Sciatic nerve (tissue), 2 donors: ENCODE data around the gene GLIS1. TPM values are rescaled to one million over a fixed set of nuclear protein-coding genes. Genes with fewer than 3 reads are reported as not detected.

Experiments
- ATAC-seq: fragments of 200-7000 bp; cut with Tn5 transposase; one replicate; pipeline ENCODE4 v1.9.1; 2020; ENCODE audit warnings: mild to moderate bottlenecking, moderate library complexity
- DNase-seq: peaks from one replicate; pipeline ENCODE4 v3.0.0-alpha.2; 2020; ENCODE audit warnings: low spot score
- intact Hi-C: fragments of 100-400 bp; cut with DNase I; formaldehyde crosslinking; loops from one replicate; pipeline ENCODE4 v1.14.2; 2022
- total RNA-seq: library from RNA; stranded (reverse); fragmentation: NEBNext Ultra II Directional; extraction: Animal tissue kit (Norgen Biotek cat#: 25700); gene quantifications from one replicate; pipeline ENCODE4 v1.2.1, GENCODE V29; 2021
- donor health status: DM: no; HTN: no; CAD: no.
- donor health status: DM: no; HTN: no; CAD: no.

The GLIS1 gene
- total RNA-seq, 1 donor from 2014 or later, result 0.98 TPM

GRCh38 chr1:53631622-53632310, 107.2 kb downstream of the GLIS1 start:
- DNase-seq (no peak), ATAC-seq (no peak)
- intact Hi-C loops, result no loop called here

GRCh38 chr1:53629101-53629691, 109.8 kb downstream of the GLIS1 start:
- intact Hi-C loops, result no loop called here
- ATAC-seq, result no peak
- DNase-seq, result peak; percentile 23

GRCh38 chr1:53628286-53628955, 110.5 kb downstream of the GLIS1 start:
- ATAC-seq (no peak), DNase-seq (peak; percentile 19)
- intact Hi-C loops, result no loop called here

GRCh38 chr1:53627666-53628065, 111.3 kb downstream of the GLIS1 start:
- intact Hi-C loops, result no loop called here
- ATAC-seq, result no peak

GRCh38 chr1:53627031-53627430, 111.9 kb downstream of the GLIS1 start:
- no peak for ATAC-seq
- DNase-seq, result peak; percentile 31
- intact Hi-C loops, result no loop called here

More at GRCh38 chr1:53627666-53628065, 111.3 kb downstream of the GLIS1 start:
- no peak for DNase-seq

- intact Hi-C loops, result no loop called here
- DNase-seq (peak; percentile 25), ATAC-seq (no peak)
Measured at GRCh38 chr1:53626616-53627015, 112.3 kb downstream of the GLIS1 start.

GRCh38 chr1:53625766-53626520, 113.0 kb downstream of the GLIS1 start:
- ATAC-seq (peak; percentile 18), DNase-seq (peak; percentile 27)
- intact Hi-C loops, result no loop called here

GRCh38 chr1:53625049-53625448, 113.9 kb downstream of the GLIS1 start:
- DNase-seq (peak; percentile 56), ATAC-seq (peak; percentile 86)
- intact Hi-C loops, result no loop called here

- intact Hi-C loops, result no loop called here
- ATAC-seq, result no peak
- peak; percentile 28 for DNase-seq
Measured at GRCh38 chr1:53622531-53622930, 116.4 kb downstream of the GLIS1 start.

GRCh38 chr1:53621144-53621543, 117.8 kb downstream of the GLIS1 start:
- DNase-seq (peak; percentile 31), ATAC-seq (no peak)
- intact Hi-C loops, result no loop called here

GRCh38 chr1:53620061-53620855, 118.7 kb downstream of the GLIS1 start:
- ATAC-seq, result no peak
- peak; percentile 54 for DNase-seq

GRCh38 chr1:53619367-53620060, 119.5 kb downstream of the GLIS1 start:
- DNase-seq (peak; percentile 32), ATAC-seq (no peak)
- intact Hi-C loops, result loop anchor here (10.0 kb wide), 1 partner anchor 125 kb away; no protein-coding TSS in a partner anchor

More at GRCh38 chr1:53620061-53620855, 118.7 kb downstream of the GLIS1 start:
- intact Hi-C loops, result no loop called here

GRCh38 chr1:53618500-53619366, 120.2 kb downstream of the GLIS1 start:
- no peak for ATAC-seq
- DNase-seq, result peak; percentile 42
- intact Hi-C loops, result loop anchor here (10.0 kb wide), 1 partner anchor 124 kb away; no protein-coding TSS in a partner anchor

GRCh38 chr1:53617851-53618499, 121.0 kb downstream of the GLIS1 start:
- DNase-seq (peak; percentile 34), ATAC-seq (no peak)
- intact Hi-C loops, result loop anchor here (10.0 kb wide), 1 partner anchor 123 kb away; no protein-coding TSS in a partner anchor

- DNase-seq (peak; percentile 28), ATAC-seq (no peak)
- intact Hi-C loops, result loop anchor here (10.0 kb wide), 1 partner anchor 123 kb away; no protein-coding TSS in a partner anchor
Measured at GRCh38 chr1:53617382-53617781, 121.6 kb downstream of the GLIS1 start.

GRCh38 chr1:53616927-53617326, 122.0 kb downstream of the GLIS1 start:
- intact Hi-C loops, result loop anchor here (10.0 kb wide), 1 partner anchor 122 kb away; no protein-coding TSS in a partner anchor
- ATAC-seq, result no peak
- DNase-seq, result peak; percentile 33
